Activated CD4-positive, alpha-beta T cell treated with anti-CD3 and anti-CD28 coated beads, Interleukin-2, amount 50 U/mL, for 24 hours (primary cell): ENCODE results near the gene RHBDF1.
"Not testable (repeated sequence)": the region's sequence is repeated elsewhere in the genome, so short reads cannot be mapped to it uniquely, and the experiment has no call there.

Experiments
- DNase-seq, 2 donors: peaks; one replicate each; pipeline ENCODE4 v3.0.0-alpha.2; 2020; ENCODE audit warnings: low read depth in 1 of 2, low spot score in 1 of 2

RHBDF1 gene

GRCh38 chr16:60929-61878 is 11.2 kb downstream of the RHBDF1 start:
- no peak for DNase-seq

GRCh38 chr16:60166-60565 is 12.3 kb downstream of the RHBDF1 start:
- no peak for DNase-seq

GRCh38 chr16:59440-60059 is 12.9 kb downstream of the RHBDF1 start:
- no peak for DNase-seq

GRCh38 chr16:58491-59439 is 13.7 kb downstream of the RHBDF1 start:
- no peak for DNase-seq

GRCh38 chr16:57711-58110 is 14.7 kb downstream of the RHBDF1 start:
- no peak for DNase-seq

- no peak for DNase-seq
Measured at GRCh38 chr16:56231-56927, 16.1 kb downstream of the RHBDF1 start.

GRCh38 chr16:55571-56136 is 16.8 kb downstream of the RHBDF1 start:
- DNase-seq, result no peak

- no peak for DNase-seq
Measured at GRCh38 chr16:54237-54581, 18.2 kb downstream of the RHBDF1 start.

- DNase-seq, result peak; percentile 95 to 98
Measured at GRCh38 chr16:53346-54236, 18.8 kb downstream of the RHBDF1 start, which contains the start of the genes POLR3K and SNRNP25. TSS of gene POLR3K (minus strand) at chr16:53608. CDS start at chr16:53586, 22 bp downstream. TSS of gene SNRNP25 (plus strand) at chr16:53828. CDS start at chr16:54017, 189 bp downstream.

- no peak for DNase-seq
Measured at GRCh38 chr16:50769-51591, 21.5 kb downstream of the RHBDF1 start.

- DNase-seq, result no peak
Measured at GRCh38 chr16:47234-47633, 25.2 kb downstream of the RHBDF1 start.

- not testable (repeated sequence) for DNase-seq
Measured at GRCh38 chr16:46510-46909, 25.9 kb downstream of the RHBDF1 start.

GRCh38 chr16:45454-45853 is 27.0 kb downstream of the RHBDF1 start:
- DNase-seq, result no peak

- no peak for DNase-seq
Measured at GRCh38 chr16:44655-45054, 27.8 kb downstream of the RHBDF1 start.

- DNase-seq, result no peak
Measured at GRCh38 chr16:43294-43693, 29.1 kb downstream of the RHBDF1 start.

GRCh38 chr16:42691-43090 is 29.7 kb downstream of the RHBDF1 start:
- no peak for DNase-seq

- no peak for DNase-seq
Measured at GRCh38 chr16:42069-42457, 30.4 kb downstream of the RHBDF1 start.

GRCh38 chr16:41439-42068 is 30.9 kb downstream of the RHBDF1 start:
- no peak for DNase-seq
